CD4-positive, alpha-beta T cell (primary cell): ENCODE measurements around the gene ZNF646. TPM values are rescaled to one million over a fixed set of nuclear protein-coding genes. Genes with fewer than 3 reads are reported as not detected.

Experiments used
- ATAC-seq: fragments of 200-7000 bp; cut with Tn5 transposase; one replicate; pipeline ENCODE4 v1.10.0; 2022; ENCODE audit warnings: mild to moderate bottlenecking; ENCODE audit not compliant: poor library complexity
- CTCF ChIA-PET: fragments of 350-600 bp; sonication (Branson Sonifier 250); formaldehyde crosslinking; loops from one replicate; lab custom pipeline; 2021; ENCODE audit warnings: antibody characterized with exemption, inconsistent platforms; lab: Charles Lee
- POLR2A ChIA-PET: fragments of 350-600 bp; sonication (Branson Sonifier 250); formaldehyde crosslinking; loops from one replicate; lab custom pipeline; 2021; ENCODE audit warnings: antibody characterized with exemption, inconsistent platforms; lab: Charles Lee
- DNase-seq, 14 experiments: peaks; one replicate each; pipeline ENCODE4 v3.0.0-alpha.2; 2013 to 2020; ENCODE audit warnings: mixed read lengths in 2 of 14
- H3K27ac ChIP-seq, 2 donors: one replicate each; pipeline versions ENCODE4 v1.5.1 to v1.7.0; 2013; ENCODE audit warnings: low read length in 2 of 2, low read depth in 1 of 2, mild to moderate bottlenecking in 1 of 2
- H3K27me3 ChIP-seq, 2 experiments: 1 replicate in 1 of 2; 2 replicates in 1 of 2; pipeline versions ENCODE4 v1.6.1 to v1.7.0; 2013; ENCODE audit warnings: low read length in 2 of 2, control low read depth in 1 of 2, mild to moderate bottlenecking in 1 of 2, moderate library complexity in 1 of 2; ENCODE audit not compliant: insufficient read depth in 2 of 2, control insufficient read depth in 1 of 2
- H3K36me3 ChIP-seq: one replicate; pipeline ENCODE4 v1.6.1; 2013; ENCODE audit warnings: low read length, control low read depth; ENCODE audit not compliant: insufficient read depth
- H3K4me1 ChIP-seq: one replicate; pipeline ENCODE4 v1.6.1; 2013; ENCODE audit warnings: low read length, control low read depth; ENCODE audit not compliant: insufficient read depth
- H3K4me3 ChIP-seq: one replicate; pipeline ENCODE4 v1.5.1; 2013; ENCODE audit warnings: mild to moderate bottlenecking, low read length, moderate library complexity
- H3K9me3 ChIP-seq, 2 experiments: 1 replicate in 1 of 2; 2 replicates in 1 of 2; pipeline versions ENCODE4 v1.6.1 to v1.7.0; 2013; ENCODE audit warnings: low read length in 2 of 2, mild to moderate bottlenecking in 2 of 2, control low read depth in 1 of 2, moderate library complexity in 1 of 2; ENCODE audit not compliant: control insufficient read depth in 1 of 2, insufficient read depth in 1 of 2
- H3K27ac Mint-ChIP-seq: one replicate; pipeline ENCODE4 v1.8.0; 2020; ENCODE audit warnings: mixed read lengths
- H3K27me3 Mint-ChIP-seq: one replicate; pipeline ENCODE4 v1.8.0; 2021; ENCODE audit warnings: mixed read lengths
- H3K36me3 Mint-ChIP-seq: one replicate; pipeline ENCODE4 v1.8.0; 2021; ENCODE audit warnings: low read depth, mixed read lengths
- H3K4me1 Mint-ChIP-seq: one replicate; pipeline ENCODE4 v1.8.0; 2021; ENCODE audit warnings: low read depth, mixed read lengths
- H3K4me3 Mint-ChIP-seq: one replicate; pipeline ENCODE4 v1.8.0; 2020; ENCODE audit warnings: mild to moderate bottlenecking, mixed read lengths
- H3K9me3 Mint-ChIP-seq: one replicate; pipeline ENCODE4 v1.8.0; 2020; ENCODE audit warnings: mixed read lengths
- intact Hi-C, 2 experiments: fragments of 100-400 bp; cut with DNase I in 1 of 2; cut with micrococcal nuclease in 1 of 2; formaldehyde crosslinking; loops; one replicate each; pipeline versions ENCODE4 v1.15.1 to v1.9.0; 2023 to 2025; cut with DNase I, micrococcal nuclease
- total RNA-seq, 174 experiments: library from RNA in 2 of 174; stranded (reverse) in 2 of 174; gene quantifications; one replicate each; pipeline ENCODE4 v1.2.3 and lab custom pipeline; 2021 to 2026
- TF ChIP-seq, protein P1 (sequence below): fragments of 200-600 bp; IDR thresholded peaks from one replicate; pipeline ENCODE4 v1.8.0; 2022; ENCODE audit warnings: antibody characterized with exemption, mild to moderate bottlenecking

The ZNF646 gene
- total RNA-seq, 2 experiments from 2014 or later: 14.3 to 16.6 TPM

DNA sequence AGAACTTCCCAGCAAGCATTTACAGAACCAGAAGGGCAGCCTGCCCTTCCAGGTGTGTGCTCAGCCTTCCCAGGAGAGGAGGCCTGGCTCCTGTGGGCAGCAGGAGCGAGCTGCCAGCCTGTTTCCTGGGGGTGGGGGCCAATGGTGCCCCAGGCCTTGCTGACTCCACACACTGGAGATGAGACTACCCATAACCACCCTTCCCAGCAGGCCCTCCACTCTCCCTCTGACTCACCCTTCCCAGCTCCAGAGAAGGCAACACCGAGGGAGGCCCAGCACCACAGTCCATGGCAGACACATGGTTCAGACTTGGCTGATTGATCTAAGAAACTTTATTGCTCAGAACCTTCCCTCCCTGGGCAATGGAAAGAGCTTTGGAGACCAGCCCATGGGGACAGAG is 16.3 kb downstream of the ZNF646 start:
- DNase-seq (no peak), ATAC-seq (no peak)
- no peaks in the 10 kb centered on the region for H3K27me3 ChIP-seq
- intact Hi-C loops: no loop called here
- peaks cover 28% of the 10 kb centered on the region for H3K36me3 Mint-ChIP-seq
- H3K4me1 Mint-ChIP-seq: peaks cover 30% of the 10 kb centered on the region
- no peaks in the 10 kb centered on the region for H3K27me3 Mint-ChIP-seq
- H3K36me3 ChIP-seq: peaks cover 24% of the 10 kb centered on the region
- H3K27ac Mint-ChIP-seq: no peak overlapping the region
- CTCF ChIA-PET: no interaction called here
- H3K9me3 Mint-ChIP-seq: no peaks in the 10 kb centered on the region
- no peaks in the 10 kb centered on the region for H3K9me3 ChIP-seq
- POLR2A ChIA-PET: no interaction called here
- peaks cover 26% of the 10 kb centered on the region for H3K4me1 ChIP-seq
- no peak overlapping the region for H3K27ac ChIP-seq
- no peak overlapping the region for H3K4me3 ChIP-seq
- TF ChIP-seq, protein P1, sequence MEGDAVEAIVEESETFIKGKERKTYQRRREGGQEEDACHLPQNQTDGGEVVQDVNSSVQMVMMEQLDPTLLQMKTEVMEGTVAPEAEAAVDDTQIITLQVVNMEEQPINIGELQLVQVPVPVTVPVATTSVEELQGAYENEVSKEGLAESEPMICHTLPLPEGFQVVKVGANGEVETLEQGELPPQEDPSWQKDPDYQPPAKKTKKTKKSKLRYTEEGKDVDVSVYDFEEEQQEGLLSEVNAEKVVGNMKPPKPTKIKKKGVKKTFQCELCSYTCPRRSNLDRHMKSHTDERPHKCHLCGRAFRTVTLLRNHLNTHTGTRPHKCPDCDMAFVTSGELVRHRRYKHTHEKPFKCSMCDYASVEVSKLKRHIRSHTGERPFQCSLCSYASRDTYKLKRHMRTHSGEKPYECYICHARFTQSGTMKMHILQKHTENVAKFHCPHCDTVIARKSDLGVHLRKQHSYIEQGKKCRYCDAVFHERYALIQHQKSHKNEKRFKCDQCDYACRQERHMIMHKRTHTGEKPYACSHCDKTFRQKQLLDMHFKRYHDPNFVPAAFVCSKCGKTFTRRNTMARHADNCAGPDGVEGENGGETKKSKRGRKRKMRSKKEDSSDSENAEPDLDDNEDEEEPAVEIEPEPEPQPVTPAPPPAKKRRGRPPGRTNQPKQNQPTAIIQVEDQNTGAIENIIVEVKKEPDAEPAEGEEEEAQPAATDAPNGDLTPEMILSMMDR: no peak
- no peak overlapping the region for H3K4me3 Mint-ChIP-seq

DNA sequence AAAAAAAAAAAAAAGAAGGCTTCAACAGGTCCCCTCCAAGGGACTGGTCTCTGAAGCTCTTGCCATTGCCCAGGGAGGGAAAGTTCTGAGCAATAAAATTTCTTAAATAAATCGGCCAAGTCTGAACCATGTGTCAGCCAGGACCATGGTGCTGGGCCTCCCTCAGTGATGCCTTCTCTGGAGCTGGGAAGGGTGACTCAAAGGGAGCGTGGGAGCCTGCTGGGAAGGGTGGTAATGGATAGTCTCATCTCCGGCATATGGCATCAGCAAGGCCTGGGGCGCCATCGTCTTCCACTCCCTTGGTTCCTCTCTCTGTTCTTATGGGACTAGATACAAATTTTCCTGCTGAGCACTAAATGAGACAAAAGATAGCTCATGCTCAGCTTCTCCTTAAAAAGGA is 18.1 kb downstream of the ZNF646 start:
- Histone ChIP-seq H3K4me1 (peaks cover 31% of the 10 kb centered on the region), H3K9me3 (no peaks in the 10 kb centered on the region), H3K27me3 (no peaks in the 10 kb centered on the region), H3K36me3 (peaks cover 18% of the 10 kb centered on the region), H3K4me3 (no peak overlapping the region), H3K27ac (no peak overlapping the region)
- no peak for ATAC-seq
- intact Hi-C loops: no loop called here
- peak overlapping the region; percentile 63 for H3K4me3 Mint-ChIP-seq
- peaks cover 34% of the 10 kb centered on the region for H3K4me1 Mint-ChIP-seq
- peaks cover 26% of the 10 kb centered on the region for H3K36me3 Mint-ChIP-seq
- POLR2A ChIA-PET: interaction anchor here (0.6 to 4.6 kb wide), 3 partner anchors 8 to 131 kb away, joined by 3 to 35 read pairs (median 4); partner anchors contain the start of genes ZNF646 and ZNF668
- no peaks in the 10 kb centered on the region for H3K9me3 Mint-ChIP-seq
- no peaks in the 10 kb centered on the region for H3K27me3 Mint-ChIP-seq
- TF ChIP-seq, protein P1: no peak
- H3K27ac Mint-ChIP-seq: peak overlapping the region; percentile 83
- no peak for DNase-seq
- CTCF ChIA-PET: interaction anchor here (1.3 kb wide), 1 partner anchor 50 kb away, joined by 3 read pairs; no protein-coding TSS in a partner anchor

DNA sequence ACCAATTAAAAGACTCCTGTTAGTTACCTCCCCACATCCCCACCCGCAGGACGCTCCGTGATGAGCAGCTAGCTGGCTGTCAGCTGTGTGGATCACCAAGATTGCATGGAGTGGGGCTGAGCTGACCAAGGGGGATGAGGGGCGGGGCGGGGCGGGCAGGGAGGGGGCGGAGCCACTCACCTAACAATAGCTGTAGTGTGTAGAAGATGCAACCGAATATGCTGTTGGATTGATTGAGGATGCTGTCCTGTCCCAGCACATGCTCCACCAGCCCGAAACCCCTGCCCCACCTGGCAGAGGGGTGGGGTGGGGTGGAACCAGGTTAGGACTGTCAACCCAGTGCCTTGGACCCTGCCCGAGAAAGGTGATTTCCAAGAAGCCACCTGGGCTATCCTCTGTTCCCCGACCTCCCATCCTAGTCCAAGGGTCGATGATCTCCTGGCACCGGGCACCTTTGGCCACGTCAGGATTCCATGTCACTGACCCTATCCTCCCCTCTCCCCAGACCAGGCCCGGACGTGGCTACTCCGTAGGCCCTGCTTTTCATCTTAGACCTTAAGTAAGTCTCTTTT is 19.0 kb downstream of the ZNF646 start:
- intact Hi-C loops: no loop called here
- DNase-seq: no peak

More for the DNA sequence above, 19.0 kb downstream of the ZNF646 start:
- H3K27ac ChIP-seq: no peak overlapping the region
- Mint-ChIP-seq H3K4me3 (peak overlapping the region; percentile 65), H3K27me3 (no peaks in the 10 kb centered on the region), H3K27ac (peak overlapping the region; percentile 83), H3K36me3 (peaks cover 26% of the 10 kb centered on the region), H3K9me3 (no peaks in the 10 kb centered on the region), H3K4me1 (peaks cover 34% of the 10 kb centered on the region)
- ChIA-PET POLR2A (interaction anchor here (1.3 to 4.6 kb wide), 3 partner anchors 9 to 24 kb away, joined by 3 to 35 read pairs (median 21); partner anchors contain the start of genes KAT8, ZNF646 and ZNF668), CTCF (interaction anchor here (0.6 kb wide), 1 partner anchor 301 kb away, joined by 3 read pairs; no protein-coding TSS in a partner anchor)
- H3K27me3 ChIP-seq: no peaks in the 10 kb centered on the region
- H3K9me3 ChIP-seq: no peaks in the 10 kb centered on the region
- no peak for ATAC-seq
- H3K4me1 ChIP-seq: peaks cover 31% of the 10 kb centered on the region
- H3K4me3 ChIP-seq: no peak overlapping the region
- TF ChIP-seq, protein P1: no peak
- peaks cover 13% of the 10 kb centered on the region for H3K36me3 ChIP-seq
